ENCODE measurements around the gene HOATZ. TPM values are rescaled to one million over a fixed set of nuclear protein-coding genes. Genes with fewer than 3 reads are reported as not detected.

HOATZ gene
- total and polyA plus RNA-seq, 2 of the 13 experiments (the other 11 are each of a cell fraction or from before 2014, with no cell fraction given): not detected

DNA sequence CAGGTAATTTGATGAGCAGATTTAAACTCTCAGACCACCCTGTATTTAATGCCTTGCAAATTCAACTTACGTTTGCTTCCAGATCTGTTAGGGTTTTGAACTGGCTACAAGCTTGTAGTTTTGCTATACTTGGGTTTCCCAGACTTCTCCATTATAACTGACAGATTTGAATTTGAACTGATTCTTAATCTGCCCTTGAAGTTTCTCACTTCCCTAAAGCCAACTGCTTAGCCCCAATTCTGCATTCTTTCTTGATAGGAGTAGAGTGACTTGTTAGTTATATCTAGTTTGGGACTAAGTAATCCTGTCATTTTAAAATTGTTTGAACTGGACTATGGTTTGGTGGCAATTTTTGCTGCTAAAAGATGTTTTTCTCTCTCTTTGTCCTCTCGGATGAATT lies 35.7 kb downstream of the HOATZ start (continued):
- TF ChIP-seq, protein P1, sequence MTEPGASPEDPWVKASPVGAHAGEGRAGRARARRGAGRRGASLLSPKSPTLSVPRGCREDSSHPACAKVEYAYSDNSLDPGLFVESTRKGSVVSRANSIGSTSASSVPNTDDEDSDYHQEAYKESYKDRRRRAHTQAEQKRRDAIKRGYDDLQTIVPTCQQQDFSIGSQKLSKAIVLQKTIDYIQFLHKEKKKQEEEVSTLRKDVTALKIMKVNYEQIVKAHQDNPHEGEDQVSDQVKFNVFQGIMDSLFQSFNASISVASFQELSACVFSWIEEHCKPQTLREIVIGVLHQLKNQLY (CRISPR knock-in tag; IDR thresholded peaks at IDR 0.05): no peak
- TF ChIP-seq TCF7L2 (IDR thresholded peaks at IDR 0.05; ENCODE audit: low read depth, low read length) (no peak), MAFK (conservative IDR thresholded peaks at IDR 0.05 in 1 of 2, IDR thresholded peaks at IDR 0.05 in 1 of 2; ENCODE audit: low read length in 2 of 2) (no peak), ZNF558 (CRISPR knock-in tag; IDR thresholded peaks at IDR 0.05; ENCODE audit: borderline replicate concordance) (no peak), ZNF484 (CRISPR knock-in tag; IDR thresholded peaks at IDR 0.05; ENCODE audit: borderline replicate concordance, low read depth) (no peak), ZBTB8A (CRISPR knock-in tag; IDR thresholded peaks at IDR 0.05; ENCODE audit: borderline replicate concordance, low read depth) (no peak), SMAD9 (CRISPR knock-in tag; IDR thresholded peaks at IDR 0.05) (no peak), SP1 (IDR thresholded peaks at IDR 0.05) (no peak), SP1 (CRISPR knock-in tag; IDR thresholded peaks at IDR 0.05) (no peak), ZNF816 (CRISPR knock-in tag; IDR thresholded peaks at IDR 0.05; ENCODE audit: borderline replicate concordance) (no peak), U2AF2 (IDR thresholded peaks at IDR 0.05; ENCODE audit: low read depth, low read length) (no peak), GATAD2A (CRISPR knock-in tag; IDR thresholded peaks at IDR 0.05) (no peak)
- TF ChIP-seq, protein P2, sequence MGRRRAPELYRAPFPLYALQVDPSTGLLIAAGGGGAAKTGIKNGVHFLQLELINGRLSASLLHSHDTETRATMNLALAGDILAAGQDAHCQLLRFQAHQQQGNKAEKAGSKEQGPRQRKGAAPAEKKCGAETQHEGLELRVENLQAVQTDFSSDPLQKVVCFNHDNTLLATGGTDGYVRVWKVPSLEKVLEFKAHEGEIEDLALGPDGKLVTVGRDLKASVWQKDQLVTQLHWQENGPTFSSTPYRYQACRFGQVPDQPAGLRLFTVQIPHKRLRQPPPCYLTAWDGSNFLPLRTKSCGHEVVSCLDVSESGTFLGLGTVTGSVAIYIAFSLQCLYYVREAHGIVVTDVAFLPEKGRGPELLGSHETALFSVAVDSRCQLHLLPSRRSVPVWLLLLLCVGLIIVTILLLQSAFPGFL (CRISPR knock-in tag; IDR thresholded peaks at IDR 0.05): no peak

DNA sequence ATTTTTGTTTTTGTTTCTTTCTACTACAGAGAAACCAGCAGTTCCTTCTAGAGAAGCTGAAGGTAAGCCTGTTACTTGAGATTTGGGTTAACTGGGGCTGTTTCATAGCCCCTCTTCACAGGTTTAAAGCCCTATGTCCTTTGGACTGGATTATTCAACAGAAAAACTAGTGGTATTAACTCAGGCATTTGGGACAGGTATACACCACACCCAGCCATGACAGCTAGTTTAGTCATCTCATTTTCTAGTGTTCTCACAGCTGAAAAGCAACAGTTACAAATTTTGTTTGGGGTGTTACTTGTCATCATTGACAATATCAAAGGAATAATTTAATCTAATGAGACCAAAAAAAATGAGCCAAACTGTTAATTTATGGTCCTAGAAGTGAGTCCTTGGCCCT lies 40.0 kb downstream of the HOATZ start:
- Histone ChIP-seq H4K20me1 (ENCODE audit: insufficient read depth, low read length) (no peaks in the 10 kb centered on the region), H2AFZ (ENCODE audit: low read length) (no peak overlapping the region), H3K9ac (ENCODE audit: insufficient read depth, low read depth, low read length) (no peak overlapping the region), H3K4me2 (ENCODE audit: low read depth, low read length) (no peak overlapping the region), H3K27ac (ENCODE audit: extremely low read length, insufficient read depth, low read length) (no peak overlapping the region), H3K4me3 (replicated peaks in 1 of 3; ENCODE audit: insufficient read depth in 1 of 3, low read depth in 2 of 3, low read length in 3 of 3) (no peak overlapping the region), H3K4me1 (ENCODE audit: insufficient read depth, low read length) (no peaks in the 10 kb centered on the region), H3K9me3 (ENCODE audit: low read length) (peaks cover 6% of the 10 kb centered on the region; the same call in 1 of the 2 replicates), H3K36me3 (replicated peaks in 1 of 2; ENCODE audit: control insufficient read depth in 1 of 2, insufficient read depth in 2 of 2, low read length in 2 of 2) (no peaks in the 10 kb centered on the region), H3K79me2 (ENCODE audit: insufficient read depth, low read length) (no peaks in the 10 kb centered on the region), H3K27me3 (ENCODE audit: control insufficient read depth in 1 of 2, insufficient read depth in 2 of 2, low read length in 2 of 2) (peaks cover 0 to 18% of the 10 kb centered on the region in 2 experiments; a peak in 2 of 5 replicates)
- BruUV-seq (replicated peaks): no TSS peak
- in situ Hi-C loops (cut with HindIII; ENCODE audit: extremely low pct_ligation_motif_present, low pct_unique_long_range_greater_than_20kb) (no loop called here), intact Hi-C loops (cut with micrococcal nuclease; ENCODE audit: unreplicated experiment) (no loop called here)
- DNase-seq (ENCODE audit: low spot score): no peak
- POLR2A ChIA-PET: no interaction called here
- ATAC-seq: no peak
- no peak for FAIRE-seq
- CTCF ChIA-PET (ENCODE audit: low intra/inter-chr PET ratio, low total read pairs): no interaction called here
- TF ChIP-seq KLF16 (CRISPR knock-in tag; IDR thresholded peaks at IDR 0.05): no peak
- no peak for TF ChIP-seq ZNF274 (CRISPR knock-in tag; IDR thresholded peaks at IDR 0.05)
- no peak for TF ChIP-seq HNRNPL (IDR thresholded peaks at IDR 0.05; ENCODE audit: low read depth, low read length)
- TF ChIP-seq RAD21 (CRISPR knock-in tag; IDR thresholded peaks at IDR 0.05): no peak
- no peak for TF ChIP-seq PHF8 (CRISPR knock-in tag; IDR thresholded peaks at IDR 0.05)
- no peak for TF ChIP-seq ZNF430 (CRISPR knock-in tag; IDR thresholded peaks at IDR 0.05)
- TF ChIP-seq ONECUT2 (CRISPR knock-in tag; IDR thresholded peaks at IDR 0.05): no peak
- TF ChIP-seq, protein P3, sequence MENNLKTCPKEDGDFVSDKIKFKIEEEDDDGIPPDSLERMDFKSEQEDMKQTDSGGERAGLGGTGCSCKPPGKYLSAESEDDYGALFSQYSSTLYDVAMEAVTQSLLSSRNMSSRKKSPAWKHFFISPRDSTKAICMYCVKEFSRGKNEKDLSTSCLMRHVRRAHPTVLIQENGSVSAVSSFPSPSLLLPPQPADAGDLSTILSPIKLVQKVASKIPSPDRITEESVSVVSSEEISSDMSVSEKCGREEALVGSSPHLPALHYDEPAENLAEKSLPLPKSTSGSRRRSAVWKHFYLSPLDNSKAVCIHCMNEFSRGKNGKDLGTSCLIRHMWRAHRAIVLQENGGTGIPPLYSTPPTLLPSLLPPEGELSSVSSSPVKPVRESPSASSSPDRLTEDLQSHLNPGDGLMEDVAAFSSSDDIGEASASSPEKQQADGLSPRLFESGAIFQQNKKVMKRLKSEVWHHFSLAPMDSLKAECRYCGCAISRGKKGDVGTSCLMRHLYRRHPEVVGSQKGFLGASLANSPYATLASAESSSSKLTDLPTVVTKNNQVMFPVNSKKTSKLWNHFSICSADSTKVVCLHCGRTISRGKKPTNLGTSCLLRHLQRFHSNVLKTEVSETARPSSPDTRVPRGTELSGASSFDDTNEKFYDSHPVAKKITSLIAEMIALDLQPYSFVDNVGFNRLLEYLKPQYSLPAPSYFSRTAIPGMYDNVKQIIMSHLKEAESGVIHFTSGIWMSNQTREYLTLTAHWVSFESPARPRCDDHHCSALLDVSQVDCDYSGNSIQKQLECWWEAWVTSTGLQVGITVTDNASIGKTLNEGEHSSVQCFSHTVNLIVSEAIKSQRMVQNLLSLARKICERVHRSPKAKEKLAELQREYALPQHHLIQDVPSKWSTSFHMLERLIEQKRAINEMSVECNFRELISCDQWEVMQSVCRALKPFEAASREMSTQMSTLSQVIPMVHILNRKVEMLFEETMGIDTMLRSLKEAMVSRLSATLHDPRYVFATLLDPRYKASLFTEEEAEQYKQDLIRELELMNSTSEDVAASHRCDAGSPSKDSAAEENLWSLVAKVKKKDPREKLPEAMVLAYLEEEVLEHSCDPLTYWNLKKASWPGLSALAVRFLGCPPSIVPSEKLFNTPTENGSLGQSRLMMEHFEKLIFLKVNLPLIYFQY (CRISPR knock-in tag; IDR thresholded peaks at IDR 0.05; ENCODE audit: borderline replicate concordance): no peak
- no peak for TF ChIP-seq SOX5 (CRISPR knock-in tag; IDR thresholded peaks at IDR 0.05; ENCODE audit: borderline replicate concordance)
